Measurements from ENCODE around the gene RIN1. TPM values are rescaled to one million over a fixed set of nuclear protein-coding genes. Genes with fewer than 3 reads are reported as not detected.
"Not testable (repeated sequence)": the region's sequence is repeated elsewhere in the genome, so short reads cannot be mapped to it uniquely, and the experiment has no call there.

RIN1 gene
- total RNA-seq, 1 donor from 2014 or later = 4.8 TPM

GRCh38 chr11:66350560-66351235 is 14.5 kb upstream of the RIN1 start:
- not testable (repeated sequence) for DNase-seq

- no peak for DNase-seq
Observed at GRCh38 chr11:66349084-66349386, 12.8 kb upstream of the RIN1 start.

GRCh38 chr11:66347425-66348276 is 11.4 kb upstream of the RIN1 start, which contains the start of gene B4GAT1:
B4GAT1 (minus strand) TSS chr11:66347629; CDS start chr11:66347545, 84 bp downstream.
- DNase-seq = peak; percentile 95

- DNase-seq = no peak
Observed at GRCh38 chr11:66346476-66347424, 10.5 kb upstream of the RIN1 start.

GRCh38 chr11:66345316-66345649 is 9.0 kb upstream of the RIN1 start:
- DNase-seq = no peak

- peak; percentile 98 for DNase-seq
Observed at GRCh38 chr11:66344550-66345315, 8.5 kb upstream of the RIN1 start, which contains the start of gene BRMS1. BRMS1 (minus strand) TSS chr11:66345104; CDS start chr11:66342234, 2,870 bp downstream.

GRCh38 chr11:66343176-66343575 is 6.9 kb upstream of the RIN1 start:
- no peak for DNase-seq

GRCh38 chr11:66341502-66342126 is 5.4 kb upstream of the RIN1 start:
- no peak for DNase-seq

- no peak for DNase-seq
Observed at GRCh38 chr11:66340596-66341501, 4.6 kb upstream of the RIN1 start.

GRCh38 chr11:66339686-66340483 is 3.7 kb upstream of the RIN1 start:
- DNase-seq = no peak

GRCh38 chr11:66339162-66339675 is 3.0 kb upstream of the RIN1 start:
- no peak for DNase-seq

- no peak for DNase-seq
Observed at GRCh38 chr11:66338276-66339161, 2.3 kb upstream of the RIN1 start.

- no peak for DNase-seq
Observed at GRCh38 chr11:66337103-66337899, 1.1 kb upstream of the RIN1 start.

- peak; percentile 60 for DNase-seq
Observed at GRCh38 chr11:66335531-66336233, 552 bp downstream of the RIN1 start.

- DNase-seq = no peak
Observed at GRCh38 chr11:66334605-66335442, 1.4 kb downstream of the RIN1 start.

Data from dermis blood vessel endothelial cell (primary cell).